Upper lobe of left lung (tissue), 6 donors: Measurements from ENCODE around the gene PLVAP. TPM values are rescaled to one million over a fixed set of nuclear protein-coding genes. Genes with fewer than 3 reads are reported as not detected.

Experiments
- ATAC-seq, 2 donors: fragments of 200-7000 bp; cut with Tn5 transposase; one replicate each; pipeline ENCODE4 v1.9.1; 2022; ENCODE audit warnings: mild to moderate bottlenecking in 2 of 2, moderate library complexity in 2 of 2; ENCODE audit not compliant: low FRiP score in 2 of 2
- DNase-seq, 2 donors: peaks; one replicate each; pipeline ENCODE4 v3.0.0-alpha.2; 2019 to 2020
- H3K27ac ChIP-seq, 4 donors: fragments of 200-600 bp; sonication (generic); one replicate each; pipeline ENCODE4 v1.5.1; 2016 to 2019
- H3K27me3 ChIP-seq, 4 donors: fragments of 200-600 bp; sonication (generic); one replicate each; pipeline ENCODE4 v1.5.1; 2017 to 2019
- H3K36me3 ChIP-seq, 4 donors: fragments of 200-600 bp; sonication (generic); one replicate each; pipeline ENCODE4 v1.5.1; 2016 to 2019
- H3K4me1 ChIP-seq, 4 donors: fragments of 200-600 bp; sonication (generic); one replicate each; pipeline ENCODE4 v1.5.1; 2018 to 2019
- H3K4me3 ChIP-seq, 4 donors: fragments of 200-600 bp; sonication (generic); one replicate each; pipeline ENCODE4 v1.5.1; 2017 to 2019; ENCODE audit warnings: mild to moderate bottlenecking in 2 of 4, moderate library complexity in 1 of 4
- H3K9me3 ChIP-seq, 4 donors: fragments of 200-600 bp; sonication (generic); one replicate each; pipeline ENCODE4 v1.5.1; 2018 to 2019
- EP300 ChIP-seq, 4 donors: sonication (generic); formaldehyde crosslinking; IDR thresholded peaks; one replicate each; pipeline ENCODE4 v1.5.1; 2017; ENCODE audit warnings: antibody characterized with exemption in 4 of 4, control low read depth in 2 of 4
- POLR2A ChIP-seq, 4 donors: fragments of 450-650 bp; IDR thresholded peaks; one replicate each; pipeline ENCODE4 v1.5.1; 2016 to 2017; ENCODE audit warnings: antibody characterized with exemption in 4 of 4, mild to moderate bottlenecking in 2 of 4
- POLR2AphosphoS5 ChIP-seq, 2 donors: sonication (generic); formaldehyde crosslinking; IDR thresholded peaks; one replicate each; pipeline ENCODE4 v1.5.1; 2017; ENCODE audit warnings: antibody characterized with exemption in 2 of 2
- WGBS, 2 donors: methylation state at CpG; one replicate each; pipeline ENCODE4 v1.1.5; 2017 to 2018; 5-methylcytosine and 5-hydroxymethylcytosine counted together
- total RNA-seq, 6 donors: library from RNA; depleted of rRNA in 4 of 6; stranded (reverse); fragments of >200 nt in 4 of 6; gene quantifications; one replicate each; pipeline versions ENCODE4 v1.1.0 to v1.2.1, GENCODE V29; 2016 to 2021
- TF ChIP-seq, protein P1 (sequence below), 6 experiments: fragments of 450-650 bp in 4 of 6; fragments of 200-600 bp in 2 of 6; sonication (generic) in 2 of 6; IDR thresholded peaks; one replicate each; pipeline ENCODE4 v1.5.1; 2016 to 2019; ENCODE audit warnings: antibody characterized with exemption in 6 of 6
- donor health status: DM: no; HTN: no; CAD: no; lungs with moderate emphysema.
- donor health status: DM: no; HTN: yes; CAD: no; lungs with severe emphysema.

The PLVAP gene
- total RNA-seq, 6 donors from 2014 or later, result 1.0 to 103 (median 6.9) TPM

DNA sequence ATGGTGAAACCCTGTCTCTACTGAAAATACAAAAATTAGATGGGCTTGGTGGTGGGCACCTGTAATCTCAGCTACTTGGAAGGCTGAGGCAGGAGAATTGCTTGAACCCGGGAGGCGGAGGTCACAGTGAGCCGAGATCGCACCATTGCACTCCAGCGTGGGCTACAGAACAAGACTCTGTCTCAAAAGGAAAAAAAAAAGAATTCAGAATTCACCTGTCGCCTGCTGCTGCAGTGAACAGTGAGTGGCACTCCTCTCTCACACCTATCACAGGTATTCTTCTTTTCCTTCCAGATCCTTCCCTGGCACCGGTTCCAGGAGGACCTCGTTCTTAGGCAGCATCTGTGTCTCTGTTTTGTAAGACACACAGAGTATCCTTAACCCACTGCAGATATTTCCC, 37.0 kb upstream of the PLVAP start:
- ATAC-seq (no peak), DNase-seq (no peak)
- peak overlapping the region in 2 of 4 donors; percentile 75 to 77 for H3K27ac ChIP-seq
- no peaks in the 10 kb centered on the region for H3K27me3 ChIP-seq
- H3K4me3 ChIP-seq, result no peak overlapping the region
- peaks cover 0 to 4% (median 0%) of the 10 kb centered on the region in 4 donors for H3K36me3 ChIP-seq
- peaks cover 8 to 13% (median 10%) of the 10 kb centered on the region in 4 donors for H3K4me1 ChIP-seq
- H3K9me3 ChIP-seq, result no peaks in the 10 kb centered on the region
- TF ChIP-seq POLR2AphosphoS5 (IDR thresholded peaks at IDR 0.05) (no peak), POLR2A (IDR thresholded peaks at IDR 0.05) (no peak), EP300 (IDR thresholded peaks at IDR 0.05) (no peak)
- TF ChIP-seq, protein P1, sequence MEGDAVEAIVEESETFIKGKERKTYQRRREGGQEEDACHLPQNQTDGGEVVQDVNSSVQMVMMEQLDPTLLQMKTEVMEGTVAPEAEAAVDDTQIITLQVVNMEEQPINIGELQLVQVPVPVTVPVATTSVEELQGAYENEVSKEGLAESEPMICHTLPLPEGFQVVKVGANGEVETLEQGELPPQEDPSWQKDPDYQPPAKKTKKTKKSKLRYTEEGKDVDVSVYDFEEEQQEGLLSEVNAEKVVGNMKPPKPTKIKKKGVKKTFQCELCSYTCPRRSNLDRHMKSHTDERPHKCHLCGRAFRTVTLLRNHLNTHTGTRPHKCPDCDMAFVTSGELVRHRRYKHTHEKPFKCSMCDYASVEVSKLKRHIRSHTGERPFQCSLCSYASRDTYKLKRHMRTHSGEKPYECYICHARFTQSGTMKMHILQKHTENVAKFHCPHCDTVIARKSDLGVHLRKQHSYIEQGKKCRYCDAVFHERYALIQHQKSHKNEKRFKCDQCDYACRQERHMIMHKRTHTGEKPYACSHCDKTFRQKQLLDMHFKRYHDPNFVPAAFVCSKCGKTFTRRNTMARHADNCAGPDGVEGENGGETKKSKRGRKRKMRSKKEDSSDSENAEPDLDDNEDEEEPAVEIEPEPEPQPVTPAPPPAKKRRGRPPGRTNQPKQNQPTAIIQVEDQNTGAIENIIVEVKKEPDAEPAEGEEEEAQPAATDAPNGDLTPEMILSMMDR (IDR thresholded peaks at IDR 0.05), result no peak
- 91 to 93% methylated on average over 8 of the region's 8 CpGs for WGBS, 2 donors

DNA sequence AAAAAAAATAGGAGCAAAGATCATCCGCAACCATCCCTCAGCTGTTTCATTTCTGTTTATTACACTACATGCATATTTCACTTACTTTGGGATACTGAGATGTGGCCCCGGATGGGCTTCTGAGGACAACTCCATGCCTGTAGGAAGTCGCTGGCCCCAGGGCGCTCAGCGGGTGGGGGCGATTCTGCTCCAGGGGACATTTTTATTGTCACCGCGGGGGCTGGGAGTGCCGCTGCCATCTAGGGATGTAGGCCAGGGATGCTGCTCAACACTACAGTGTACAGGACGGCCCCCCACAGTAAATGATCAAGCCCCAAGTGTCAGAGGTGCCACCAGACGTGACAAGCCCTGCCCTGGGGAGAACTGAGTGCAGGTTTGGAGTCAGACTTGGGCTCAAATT, 34.7 kb upstream of the PLVAP start:
- TF ChIP-seq EP300 (IDR thresholded peaks at IDR 0.05), result no peak
- no peaks in the 10 kb centered on the region for H3K27me3 ChIP-seq
- H3K36me3 ChIP-seq, result peaks cover 0 to 4% (median 0%) of the 10 kb centered on the region in 4 donors
- no peak for ATAC-seq
- DNase-seq, result peak in 1 of 2 donors; percentile 60
- H3K27ac ChIP-seq, result peak overlapping the region; percentile 30 to 77 (median 66)
- WGBS, 2 donors, result 62 to 83% methylated on average over 8 to 11 of the region's 11 CpGs
- no peak overlapping the region for H3K4me3 ChIP-seq
- no peaks in the 10 kb centered on the region for H3K9me3 ChIP-seq
- peaks cover 11 to 19% (median 15%) of the 10 kb centered on the region in 4 donors for H3K4me1 ChIP-seq

DNA sequence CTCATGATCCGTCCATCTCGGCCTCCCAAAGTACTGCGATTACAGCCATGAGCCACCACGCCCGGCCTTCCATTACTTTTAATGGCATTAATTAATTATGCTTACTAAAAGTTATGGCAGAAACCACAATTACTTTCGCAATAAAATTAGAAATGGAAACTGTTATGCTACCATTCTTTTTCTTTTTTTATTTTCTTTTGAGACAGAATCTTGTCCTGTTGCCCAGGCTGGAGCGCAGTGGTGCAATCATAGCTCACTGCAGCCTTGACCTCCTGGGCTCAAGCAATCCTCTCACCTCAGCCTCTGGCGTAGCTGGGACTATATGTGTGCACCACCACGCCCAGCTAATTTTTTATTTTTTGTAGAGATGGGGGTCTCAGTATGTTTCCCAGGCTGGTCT, 32.8 kb upstream of the PLVAP start:
- ATAC-seq (no peak), DNase-seq (no peak)
- no peaks in the 10 kb centered on the region for H3K27me3 ChIP-seq
- TF ChIP-seq, protein P1 (IDR thresholded peaks at IDR 0.05), result no peak
- no peak for TF ChIP-seq POLR2AphosphoS5 (IDR thresholded peaks at IDR 0.05)
- TF ChIP-seq POLR2A (IDR thresholded peaks at IDR 0.05), result no peak
- TF ChIP-seq EP300 (IDR thresholded peaks at IDR 0.05), result no peak
- peaks cover 27 to 31% (median 28%) of the 10 kb centered on the region in 4 donors for H3K4me1 ChIP-seq
- no peaks in the 10 kb centered on the region for H3K9me3 ChIP-seq
- peaks cover 0 to 4% (median 0%) of the 10 kb centered on the region in 4 donors for H3K36me3 ChIP-seq
- H3K27ac ChIP-seq, result no peak overlapping the region
- no peak overlapping the region for H3K4me3 ChIP-seq
- WGBS, 2 donors, result 84 to 94% methylated on average over 9 of the region's 9 CpGs

DNA sequence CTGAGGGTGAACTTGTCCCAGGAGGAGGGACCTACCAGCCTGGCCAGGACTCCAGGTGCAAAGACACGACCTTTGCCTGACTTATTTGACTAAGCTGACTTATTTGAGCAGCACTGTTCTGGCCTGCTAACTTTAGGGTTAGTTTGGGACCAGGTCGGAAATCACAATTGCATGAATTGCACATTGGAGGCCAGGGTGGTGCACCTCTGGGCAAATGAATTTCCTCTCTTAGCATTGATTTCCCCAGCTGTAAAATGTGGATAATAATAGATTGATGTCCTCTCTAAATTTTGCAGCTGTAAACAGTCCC, 29.7 kb upstream of the PLVAP start:
- H3K4me3 ChIP-seq, result peak overlapping the region in 3 of 4 donors; percentile 42 to 70 (median 47)
- H3K9me3 ChIP-seq, result no peaks in the 10 kb centered on the region
- 0 to 50% methylated on average over 2 of the region's 2 CpGs for WGBS, 2 donors
- TF ChIP-seq POLR2AphosphoS5 (IDR thresholded peaks at IDR 0.05), result no peak
- H3K4me1 ChIP-seq, result peaks cover 36 to 48% (median 41%) of the 10 kb centered on the region in 4 donors
- H3K27ac ChIP-seq, result peak overlapping the region; percentile 85 to 94 (median 90)
- peaks cover 0 to 4% (median 0%) of the 10 kb centered on the region in 4 donors for H3K36me3 ChIP-seq
- DNase-seq, result no peak
- no peaks in the 10 kb centered on the region for H3K27me3 ChIP-seq
- no peak for ATAC-seq

DNA sequence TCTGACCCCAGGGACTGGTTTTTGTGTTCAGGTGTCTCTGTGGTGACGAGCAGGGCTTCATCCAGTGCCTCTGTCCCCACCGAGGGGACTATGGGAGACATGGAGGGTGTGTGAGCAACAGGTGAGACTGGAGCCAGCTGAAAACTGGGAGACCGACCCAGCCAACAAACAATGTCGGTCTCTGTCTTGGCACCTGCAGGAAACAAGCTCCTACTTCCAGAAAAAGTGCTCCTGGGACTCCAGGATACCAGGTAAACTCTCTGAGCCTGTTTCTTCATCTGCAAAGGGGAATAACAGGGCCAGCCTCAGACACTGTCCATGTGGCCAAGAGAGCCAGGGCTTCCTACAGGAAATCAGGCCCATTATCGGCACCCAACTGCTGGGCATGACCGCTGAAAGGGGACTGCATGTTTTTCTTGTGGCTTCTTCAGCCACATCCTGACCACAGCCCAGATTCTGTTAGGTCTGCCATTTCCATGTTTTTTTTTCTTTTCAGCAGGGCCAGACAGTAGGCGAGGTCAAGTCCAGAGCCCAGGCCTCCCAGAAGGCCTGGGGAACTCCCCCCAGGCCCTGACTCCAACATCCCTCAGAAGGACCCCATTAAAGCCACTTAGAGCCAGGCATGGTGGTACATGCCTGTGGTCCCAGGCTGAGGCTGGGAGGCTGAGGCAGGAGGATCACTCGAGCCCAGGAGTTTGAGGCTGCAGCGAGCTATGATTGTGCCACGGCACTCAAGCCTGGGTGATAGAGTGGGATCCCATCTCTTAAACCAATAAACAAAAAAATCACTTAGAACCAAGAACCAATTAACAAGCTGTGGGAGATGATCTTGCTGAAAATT, 29.1 kb upstream of the PLVAP start:
- TF ChIP-seq, protein P1 (IDR thresholded peaks at IDR 0.05), result no peak
- TF ChIP-seq EP300 (IDR thresholded peaks at IDR 0.05), result no peak
- peak in 1 of 2 donors; percentile 10 for TF ChIP-seq POLR2AphosphoS5 (IDR thresholded peaks at IDR 0.05)
- peaks cover 36 to 52% (median 41%) of the 10 kb centered on the region in 4 donors for H3K4me1 ChIP-seq
- H3K36me3 ChIP-seq, result peaks cover 0 to 4% (median 0%) of the 10 kb centered on the region in 4 donors
- H3K27ac ChIP-seq, result peak overlapping the region; percentile 85 to 94 (median 90)
- H3K27me3 ChIP-seq, result no peaks in the 10 kb centered on the region
- 40 to 50% methylated on average over 10 of the region's 10 CpGs for WGBS, 2 donors
- ATAC-seq (peak; percentile 5), DNase-seq (no peak)
- no peaks in the 10 kb centered on the region for H3K9me3 ChIP-seq
- H3K4me3 ChIP-seq, result peak overlapping the region; percentile 12 to 70 (median 44)
